OCI-LY7 (cell line): ENCODE measurements around the gene CNPY3.

Source experiments
- CTCF ChIP-seq: fragments of 200-600 bp; sonication (generic); conservative IDR thresholded peaks from 2 replicates; pipeline ENCODE4 v1.5.1; 2014; ENCODE audit warnings: mild to moderate bottlenecking, antibody characterized with exemption, low read length, moderate library complexity, mixed read lengths
- EZH2phosphoT487 ChIP-seq: fragments of 200-600 bp; sonication (generic); IDR thresholded peaks from 2 replicates; pipeline ENCODE4 v1.6.1; 2018; ENCODE audit warnings: low read depth, borderline replicate concordance, mild to moderate bottlenecking, mixed run types, antibody characterized with exemption, low read length, moderate library complexity, mixed read lengths

GRCh38 chr6:42987533-42988451, 58.5 kb downstream of the CNPY3 start:
- TF ChIP-seq CTCF (no peak), EZH2phosphoT487 (no peak)
